Measurements from ENCODE around the gene SELENOH. TPM values are rescaled to one million over a fixed set of nuclear protein-coding genes. Genes with fewer than 3 reads are reported as not detected.

SELENOH gene
- total RNA-seq, 2 donors from 2014 or later = 141 to 178 TPM

DNA sequence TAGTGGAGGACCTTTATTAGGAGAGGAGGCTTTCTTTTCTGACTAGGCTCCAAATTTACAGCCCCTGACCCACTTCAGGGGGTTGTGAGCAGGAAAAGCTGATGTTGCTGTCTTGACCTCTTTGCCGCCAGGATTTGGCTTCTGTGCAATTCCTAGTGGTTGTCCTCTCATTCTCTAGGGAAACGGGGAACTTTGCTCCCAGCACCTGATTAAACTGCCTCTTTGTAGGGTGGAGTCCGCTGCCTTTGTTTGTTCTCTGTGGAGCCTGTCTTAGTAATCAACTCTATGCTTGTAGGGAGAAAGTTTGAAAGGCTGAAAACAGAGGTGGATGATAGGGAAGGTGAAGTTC, 36.7 kb downstream of the SELENOH start:
- H3K9me3 Mint-ChIP-seq = no peaks in the 10 kb centered on the region
- no peaks in the 10 kb centered on the region for H3K27me3 Mint-ChIP-seq
- peaks cover 8 to 16% of the 10 kb centered on the region in 2 donors for H3K4me1 Mint-ChIP-seq (ENCODE audit: low read depth in 2 of 2)
- no peak for ATAC-seq
- no peaks in the 10 kb centered on the region for H3K36me3 Mint-ChIP-seq
- H3K27ac Mint-ChIP-seq = peak overlapping the region in 1 of 2 donors; percentile 7
- no peak for DNase-seq (ENCODE audit: low spot score)
- no peak overlapping the region for H3K4me3 Mint-ChIP-seq

DNA sequence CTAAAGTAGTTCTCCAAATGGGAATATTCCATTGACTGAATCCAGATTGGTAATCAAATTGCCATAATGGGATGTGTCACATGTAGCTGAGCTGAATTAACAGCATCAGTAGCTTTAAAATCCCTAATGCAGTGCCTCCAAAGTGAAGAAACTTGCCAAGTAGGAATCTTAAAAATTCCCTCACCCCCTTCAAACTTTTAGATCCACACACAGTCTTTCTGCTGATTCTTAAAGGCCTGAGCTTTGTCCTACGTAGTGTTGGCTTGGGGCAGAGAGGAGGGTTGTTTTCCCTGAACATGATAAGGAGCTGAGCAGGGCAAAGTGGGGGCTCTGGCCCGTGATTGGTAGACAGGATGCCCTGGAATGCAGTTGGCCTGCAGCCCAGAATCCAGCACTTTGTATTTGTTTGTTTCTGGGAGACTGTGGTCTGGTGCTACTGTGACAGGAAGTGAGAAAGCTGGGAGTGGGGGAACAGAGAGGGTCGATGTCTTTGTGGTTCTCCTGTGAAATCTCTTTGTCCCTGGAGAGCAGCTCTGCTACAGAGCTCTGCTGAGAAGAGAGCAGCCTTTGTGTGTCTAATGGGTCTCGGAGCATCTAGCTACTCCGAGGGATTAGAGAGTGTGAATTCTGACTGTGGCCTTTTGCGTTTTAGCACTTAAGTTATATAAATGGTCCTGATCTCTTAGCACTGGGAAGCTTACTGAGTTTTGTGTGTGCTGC, 37.2 kb downstream of the SELENOH start:
- H3K27me3 Mint-ChIP-seq = no peaks in the 10 kb centered on the region
- peak overlapping the region in 1 of 2 donors; percentile 7 for H3K27ac Mint-ChIP-seq
- no peaks in the 10 kb centered on the region for H3K36me3 Mint-ChIP-seq
- peaks cover 8 to 16% of the 10 kb centered on the region in 2 donors for H3K4me1 Mint-ChIP-seq (ENCODE audit: low read depth in 2 of 2)
- DNase-seq (ENCODE audit: low spot score) (no peak), ATAC-seq (no peak)
- H3K4me3 Mint-ChIP-seq = no peak overlapping the region
- H3K9me3 Mint-ChIP-seq = no peaks in the 10 kb centered on the region

DNA sequence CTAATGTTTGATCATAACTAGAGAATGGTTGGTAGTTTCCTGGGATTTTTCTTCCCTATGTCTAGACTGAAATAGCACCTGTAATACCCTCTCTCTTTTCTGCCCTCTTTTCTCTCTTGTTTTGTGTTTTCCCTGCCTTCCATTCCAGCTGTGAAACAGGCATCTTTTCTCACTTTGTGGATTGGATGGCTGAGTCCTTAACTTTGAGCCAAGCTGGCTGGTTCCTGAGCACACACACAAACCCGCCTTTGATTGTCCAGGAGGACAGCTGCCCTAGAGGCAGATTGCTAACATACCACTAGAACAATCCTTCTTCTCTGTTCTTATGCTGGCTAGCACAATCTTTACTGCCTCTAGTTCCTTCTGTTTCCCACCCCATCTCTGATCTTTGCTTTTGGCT, 38.0 kb downstream of the SELENOH start:
- no peak overlapping the region for H3K27ac Mint-ChIP-seq
- ATAC-seq = no peak
- H3K27me3 Mint-ChIP-seq = no peaks in the 10 kb centered on the region
- H3K4me1 Mint-ChIP-seq (ENCODE audit: low read depth in 2 of 2) = peaks cover 8 to 16% of the 10 kb centered on the region in 2 donors
- no peak overlapping the region for H3K4me3 Mint-ChIP-seq
- no peaks in the 10 kb centered on the region for H3K36me3 Mint-ChIP-seq
- no peaks in the 10 kb centered on the region for H3K9me3 Mint-ChIP-seq
- no peak for DNase-seq (ENCODE audit: low spot score)

DNA sequence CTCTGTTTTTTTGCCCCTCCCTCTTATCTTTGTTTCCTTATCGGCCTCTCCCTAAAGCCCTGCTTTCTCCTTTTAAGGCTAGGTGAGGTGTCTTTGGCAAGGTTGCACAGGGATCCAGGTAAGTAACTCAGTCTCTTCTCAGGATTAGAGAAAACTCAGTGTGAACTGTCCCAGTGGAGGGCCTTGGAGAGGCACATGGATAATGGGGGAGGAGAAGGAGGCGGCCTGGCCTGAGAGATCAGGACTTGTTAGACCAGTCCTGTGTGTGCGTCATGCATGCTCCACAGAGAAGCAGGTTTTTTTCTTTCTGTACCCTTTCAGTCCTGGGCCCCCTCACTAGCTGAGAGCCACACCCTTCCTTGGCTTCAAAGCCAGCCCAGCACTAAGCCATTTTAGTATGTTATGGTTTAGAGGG, 40.2 kb downstream of the SELENOH start:
- no peak overlapping the region for H3K4me3 Mint-ChIP-seq
- H3K36me3 Mint-ChIP-seq = no peaks in the 10 kb centered on the region
- DNase-seq (ENCODE audit: low spot score) = no peak
- H3K4me1 Mint-ChIP-seq (ENCODE audit: low read depth in 2 of 2) = peaks cover 0 to 2% of the 10 kb centered on the region in 2 donors
- no peaks in the 10 kb centered on the region for H3K27me3 Mint-ChIP-seq
- H3K27ac Mint-ChIP-seq = no peak overlapping the region
- H3K9me3 Mint-ChIP-seq = no peaks in the 10 kb centered on the region
- no peak for ATAC-seq

DNA sequence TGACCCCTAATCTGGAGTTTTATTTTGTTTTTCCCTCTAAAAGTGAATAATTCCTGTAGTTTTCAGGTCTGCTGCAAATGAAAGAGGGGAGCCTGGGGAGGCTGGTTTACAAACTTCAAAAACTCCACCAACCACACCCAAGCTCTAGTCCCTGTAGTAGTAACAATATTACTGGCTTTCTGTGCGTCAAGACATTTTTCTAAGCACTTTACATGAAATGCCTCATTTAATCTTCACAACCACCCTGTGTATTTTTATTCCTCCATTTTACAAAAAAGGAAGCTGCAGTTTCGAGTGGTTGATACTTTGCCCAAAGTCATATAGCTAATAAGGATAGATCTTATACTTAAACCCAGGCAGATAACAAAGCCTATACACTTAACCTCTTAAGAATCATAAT, 43.8 kb downstream of the SELENOH start:
- no peak for ATAC-seq
- no peak for DNase-seq (ENCODE audit: low spot score)
- no peak overlapping the region for H3K27ac Mint-ChIP-seq
- H3K36me3 Mint-ChIP-seq = no peaks in the 10 kb centered on the region
- peaks cover 0 to 5% of the 10 kb centered on the region in 2 donors for H3K4me1 Mint-ChIP-seq (ENCODE audit: low read depth in 2 of 2)
- H3K4me3 Mint-ChIP-seq = no peak overlapping the region
- H3K9me3 Mint-ChIP-seq = no peaks in the 10 kb centered on the region
- H3K27me3 Mint-ChIP-seq = no peaks in the 10 kb centered on the region

DNA sequence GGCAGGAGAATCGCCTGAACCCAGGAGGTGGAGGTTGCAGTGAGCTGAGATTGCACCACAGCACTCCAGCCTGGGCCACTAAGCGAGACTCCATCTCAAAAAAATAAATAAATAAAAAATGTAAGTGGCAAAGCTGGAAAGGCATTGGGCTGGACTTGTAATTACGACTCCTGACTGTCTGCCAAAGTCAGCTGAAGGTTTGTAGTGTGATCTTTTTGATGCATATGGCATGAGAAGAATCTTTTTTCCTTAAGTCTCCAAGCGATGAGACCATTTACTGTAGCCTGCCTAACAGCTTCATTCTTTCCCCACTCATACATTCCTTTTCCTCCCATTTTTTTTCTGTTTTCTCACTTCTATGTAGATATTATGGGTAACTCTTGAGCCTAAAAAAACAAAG, 45.1 kb downstream of the SELENOH start:
- peaks cover 5 to 12% of the 10 kb centered on the region in 2 donors for H3K4me1 Mint-ChIP-seq (ENCODE audit: low read depth in 2 of 2)
- H3K27me3 Mint-ChIP-seq = no peaks in the 10 kb centered on the region
- no peaks in the 10 kb centered on the region for H3K9me3 Mint-ChIP-seq
- ATAC-seq = no peak
- H3K36me3 Mint-ChIP-seq = no peaks in the 10 kb centered on the region
- H3K4me3 Mint-ChIP-seq = no peak overlapping the region
- DNase-seq (ENCODE audit: low spot score) = no peak
- H3K27ac Mint-ChIP-seq = no peak overlapping the region

DNA sequence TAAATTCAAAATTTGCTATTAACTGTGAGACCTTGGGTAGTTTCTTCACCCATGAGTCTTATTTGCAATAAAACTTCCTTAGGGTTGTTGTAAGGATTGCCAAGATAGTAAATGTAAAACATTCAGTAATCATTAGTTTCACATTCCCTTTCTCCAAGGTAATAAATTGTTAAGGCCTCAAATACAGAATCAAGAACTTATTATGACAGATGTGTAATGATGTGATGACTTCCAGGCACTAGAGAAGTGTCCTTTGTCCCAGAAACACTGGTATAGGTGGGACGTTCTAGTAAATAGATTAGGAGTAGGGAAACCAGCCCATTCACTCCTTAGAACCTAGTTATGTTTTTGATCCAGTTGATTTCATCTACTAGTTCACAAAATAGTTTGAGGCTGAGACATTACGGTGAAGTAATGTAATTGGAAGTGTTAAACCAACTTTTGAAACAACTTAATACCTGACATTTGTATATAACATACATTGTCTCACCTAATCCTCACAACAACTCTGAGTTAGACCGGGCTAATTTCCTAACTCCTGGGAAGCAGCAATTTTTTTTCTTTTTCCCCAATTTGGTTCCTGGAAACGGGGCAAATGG, 45.8 kb downstream of the SELENOH start:
- Mint-ChIP-seq H3K4me1 (ENCODE audit: low read depth in 2 of 2) (peaks cover 12 to 18% of the 10 kb centered on the region in 2 donors), H3K27ac (no peak overlapping the region), H3K27me3 (no peaks in the 10 kb centered on the region), H3K9me3 (no peaks in the 10 kb centered on the region), H3K36me3 (no peaks in the 10 kb centered on the region), H3K4me3 (no peak overlapping the region)
- ATAC-seq (no peak), DNase-seq (ENCODE audit: low spot score) (no peak)

DNA sequence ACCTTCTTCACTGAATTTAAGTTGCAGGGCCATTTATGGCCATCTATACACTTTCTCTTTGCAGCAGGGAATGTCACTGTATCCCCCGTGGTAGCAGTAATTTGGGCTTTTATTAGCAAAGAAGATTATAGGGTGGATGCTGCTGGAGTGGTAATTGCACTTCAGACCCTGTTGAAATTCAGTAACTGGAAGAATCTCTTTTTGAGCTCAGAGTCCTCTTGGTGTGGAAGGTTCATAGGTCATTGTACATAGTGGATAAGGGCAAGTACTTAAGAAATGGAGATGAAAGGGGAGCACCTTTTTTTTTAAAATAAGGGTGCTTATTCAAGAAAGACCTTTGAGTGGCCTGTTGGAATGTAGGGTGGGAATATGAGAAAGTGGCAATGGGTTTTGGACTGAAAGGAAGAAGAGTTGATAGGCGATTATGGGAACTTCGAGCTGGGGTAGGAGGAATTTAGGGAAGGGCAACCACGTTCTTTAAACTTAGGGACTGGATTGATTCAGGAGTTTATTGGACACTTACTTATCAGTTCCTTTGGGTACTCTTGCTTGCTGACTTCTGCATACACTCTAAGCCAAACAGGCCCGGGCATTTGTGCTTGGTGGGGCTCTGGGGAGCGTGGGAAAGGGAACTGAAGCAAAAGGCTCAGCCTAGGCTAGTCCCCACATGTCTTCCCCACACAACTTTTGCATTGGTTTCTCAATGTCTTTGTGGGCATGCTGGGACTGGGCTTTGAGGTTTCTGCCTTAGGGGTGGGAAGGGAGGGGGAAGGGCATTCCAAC, 46.8 kb downstream of the SELENOH start:
- no peak overlapping the region for H3K27ac Mint-ChIP-seq
- DNase-seq (ENCODE audit: low spot score) (no peak), ATAC-seq (no peak)
- H3K36me3 Mint-ChIP-seq = no peaks in the 10 kb centered on the region
- H3K27me3 Mint-ChIP-seq = no peaks in the 10 kb centered on the region
- H3K9me3 Mint-ChIP-seq = no peaks in the 10 kb centered on the region
- peaks cover 19 to 28% of the 10 kb centered on the region in 2 donors for H3K4me1 Mint-ChIP-seq (ENCODE audit: low read depth in 2 of 2)
- no peak overlapping the region for H3K4me3 Mint-ChIP-seq

DNA sequence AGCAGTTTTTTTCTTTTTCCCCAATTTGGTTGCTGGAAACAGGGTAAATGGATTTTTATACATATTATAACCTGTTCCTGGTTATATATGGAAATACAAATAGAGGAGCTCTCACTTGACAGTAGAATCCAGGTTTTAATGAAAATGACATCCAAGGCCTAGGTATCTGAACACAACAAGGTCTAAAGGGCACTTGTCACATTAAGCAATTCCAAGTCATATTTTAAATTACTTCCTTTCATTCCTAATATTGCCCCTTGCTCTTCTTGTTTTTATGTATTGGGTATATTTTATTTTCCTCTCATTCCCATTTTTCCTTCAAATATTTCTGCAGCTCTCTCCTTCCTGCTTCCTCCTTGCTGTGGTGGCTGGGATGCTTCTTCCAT, 47.4 kb downstream of the SELENOH start:
- ATAC-seq (no peak), DNase-seq (ENCODE audit: low spot score) (no peak)
- no peak overlapping the region for H3K4me3 Mint-ChIP-seq
- no peaks in the 10 kb centered on the region for H3K36me3 Mint-ChIP-seq
- H3K27me3 Mint-ChIP-seq = no peaks in the 10 kb centered on the region
- H3K27ac Mint-ChIP-seq = no peak overlapping the region
- H3K9me3 Mint-ChIP-seq = no peaks in the 10 kb centered on the region
- peaks cover 24 to 33% of the 10 kb centered on the region in 2 donors for H3K4me1 Mint-ChIP-seq (ENCODE audit: low read depth in 2 of 2)

DNA sequence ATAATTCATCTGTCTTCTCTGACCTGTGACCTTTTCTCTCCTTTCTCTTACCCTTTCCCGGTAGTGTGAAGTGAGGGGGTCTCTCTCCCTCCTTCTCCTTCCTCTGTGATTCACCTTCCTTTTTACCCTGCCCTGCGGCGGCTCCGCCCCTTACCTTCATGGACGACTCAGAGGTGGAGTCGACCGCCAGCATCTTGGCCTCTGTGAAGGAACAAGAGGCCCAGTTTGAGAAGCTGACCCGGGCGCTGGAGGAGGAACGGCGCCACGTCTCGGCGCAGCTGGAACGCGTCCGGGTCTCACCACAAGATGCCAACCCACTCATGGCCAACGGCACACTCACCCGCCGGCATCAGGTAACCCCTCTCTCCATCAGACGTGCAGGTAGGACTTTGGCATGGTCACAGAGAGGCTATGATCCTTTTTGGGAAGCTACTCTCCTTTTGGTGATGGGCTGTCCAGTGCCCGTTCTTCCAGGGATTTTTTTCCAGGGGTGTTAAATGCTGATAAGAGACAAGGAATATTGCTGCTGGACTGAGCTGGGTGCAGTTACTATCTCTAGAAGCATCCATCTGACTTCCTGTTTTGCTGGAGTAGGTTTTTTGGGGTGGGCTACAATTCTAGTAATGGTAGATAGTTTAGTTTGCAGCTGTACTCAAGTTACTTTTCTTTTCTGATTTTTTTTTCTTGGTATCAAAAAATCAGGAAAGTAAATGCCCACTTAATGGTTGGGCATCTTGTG, 50.2 kb downstream of the SELENOH start:
- no peaks in the 10 kb centered on the region for H3K27me3 Mint-ChIP-seq
- ATAC-seq (no peak), DNase-seq (ENCODE audit: low spot score) (no peak)
- H3K4me3 Mint-ChIP-seq = peak overlapping the region; percentile 70
- peak overlapping the region; percentile 45 to 61 for H3K27ac Mint-ChIP-seq
- H3K4me1 Mint-ChIP-seq (ENCODE audit: low read depth in 2 of 2) = peaks cover 24 to 38% of the 10 kb centered on the region in 2 donors
- no peaks in the 10 kb centered on the region for H3K36me3 Mint-ChIP-seq
- H3K9me3 Mint-ChIP-seq = no peaks in the 10 kb centered on the region

DNA sequence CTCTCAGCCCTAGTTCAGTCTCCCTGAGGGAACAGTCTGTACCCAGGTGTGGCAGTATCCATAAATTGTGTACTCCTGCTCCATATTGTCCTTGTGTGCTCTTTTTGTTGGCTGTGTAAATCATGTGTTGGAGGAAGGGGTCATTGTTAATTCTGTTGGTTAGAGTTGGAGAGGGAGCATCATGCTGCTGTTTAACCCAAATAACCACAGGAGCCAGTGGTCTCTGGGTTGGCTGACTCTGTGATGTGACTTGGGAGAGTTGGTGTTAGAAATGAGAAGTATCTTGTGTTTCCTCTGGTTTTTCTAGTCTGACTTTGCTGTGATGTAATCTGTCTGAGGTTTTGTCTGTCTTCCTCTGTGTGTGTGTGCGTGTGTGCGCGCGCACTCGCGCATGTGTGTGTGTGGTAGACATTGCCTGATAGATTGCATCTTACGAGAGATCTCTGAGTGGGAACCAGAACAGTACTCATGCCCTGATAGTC, 50.8 kb downstream of the SELENOH start:
- Mint-ChIP-seq H3K9me3 (no peaks in the 10 kb centered on the region), H3K36me3 (no peaks in the 10 kb centered on the region), H3K4me3 (peak overlapping the region; percentile 70), H3K27me3 (no peaks in the 10 kb centered on the region), H3K4me1 (ENCODE audit: low read depth in 2 of 2) (peaks cover 24 to 38% of the 10 kb centered on the region in 2 donors), H3K27ac (peak overlapping the region; percentile 45 to 61)
- ATAC-seq = peak; percentile 96 to 97
- peak; percentile 88 for DNase-seq (ENCODE audit: low spot score)

DNA sequence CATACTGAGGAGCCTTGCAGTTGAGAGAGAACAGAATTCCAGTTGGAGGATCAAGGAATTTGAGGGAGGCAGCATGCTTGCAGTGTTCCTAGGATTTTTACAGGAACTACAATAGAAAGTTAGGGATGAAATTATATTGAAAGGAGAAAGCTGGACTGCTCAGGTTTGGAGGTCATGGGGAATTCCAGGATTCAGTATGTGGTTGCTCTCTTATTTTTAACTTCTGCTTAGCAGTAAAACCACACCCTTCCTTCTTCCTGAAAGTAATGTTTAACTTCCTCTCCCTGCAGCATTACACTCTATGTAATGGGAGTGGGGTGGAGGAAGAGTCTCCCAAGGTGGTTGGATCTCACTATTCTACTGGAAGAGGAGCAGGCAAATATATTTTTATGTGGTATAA, 51.6 kb downstream of the SELENOH start:
- Mint-ChIP-seq H3K4me3 (peak overlapping the region; percentile 70), H3K27me3 (no peaks in the 10 kb centered on the region), H3K27ac (peak overlapping the region; percentile 45 to 61), H3K4me1 (ENCODE audit: low read depth in 2 of 2) (peaks cover 24 to 37% of the 10 kb centered on the region in 2 donors), H3K36me3 (no peaks in the 10 kb centered on the region), H3K9me3 (no peaks in the 10 kb centered on the region)
- peak in 1 of 2 donors; percentile 37 for ATAC-seq
- no peak for DNase-seq (ENCODE audit: low spot score)

All from natural killer cell treated with Interleukin-12 subunit alpha and Interleukin-12 subunit beta and Interleukin-15 and Interleukin-18, amount 100 ng/mL, for 72 hours (primary cell).